Fibroblast of villous mesenchyme (primary cell): ENCODE results near the gene PRR7. TPM values are rescaled to one million over a fixed set of nuclear protein-coding genes. Genes with fewer than 3 reads are reported as not detected.

Source experiments
- DNase-seq: peaks from one replicate; pipeline ENCODE4 v3.0.0-alpha.2; 2010; ENCODE audit warnings: low read depth
- H3K4me3 ChIP-seq: 2 replicates; pipeline ENCODE4 v1.5.1; 2011; ENCODE audit warnings: low read depth, mild to moderate bottlenecking, low read length
- CTCF ChIP-seq: IDR thresholded peaks from 2 replicates; pipeline ENCODE4 v1.5.1; 2012; ENCODE audit warnings: low read depth, mild to moderate bottlenecking, low read length; ENCODE audit not compliant: insufficient read depth
- total RNA-seq: library from RNA; depleted of rRNA; stranded (reverse); fragments of >200 nt; gene quantifications from 2 replicates; pipeline ENCODE4 v1.2.3, GENCODE V29; 2012

The PRR7 gene
- total RNA-seq, 1 donor: 4.7 TPM

GRCh38 chr5:177450667-177451424 lies 4.2 kb downstream of the PRR7 start:
- no peak for TF ChIP-seq CTCF
- no peak overlapping the region for H3K4me3 ChIP-seq
- no peak for DNase-seq

DNA sequence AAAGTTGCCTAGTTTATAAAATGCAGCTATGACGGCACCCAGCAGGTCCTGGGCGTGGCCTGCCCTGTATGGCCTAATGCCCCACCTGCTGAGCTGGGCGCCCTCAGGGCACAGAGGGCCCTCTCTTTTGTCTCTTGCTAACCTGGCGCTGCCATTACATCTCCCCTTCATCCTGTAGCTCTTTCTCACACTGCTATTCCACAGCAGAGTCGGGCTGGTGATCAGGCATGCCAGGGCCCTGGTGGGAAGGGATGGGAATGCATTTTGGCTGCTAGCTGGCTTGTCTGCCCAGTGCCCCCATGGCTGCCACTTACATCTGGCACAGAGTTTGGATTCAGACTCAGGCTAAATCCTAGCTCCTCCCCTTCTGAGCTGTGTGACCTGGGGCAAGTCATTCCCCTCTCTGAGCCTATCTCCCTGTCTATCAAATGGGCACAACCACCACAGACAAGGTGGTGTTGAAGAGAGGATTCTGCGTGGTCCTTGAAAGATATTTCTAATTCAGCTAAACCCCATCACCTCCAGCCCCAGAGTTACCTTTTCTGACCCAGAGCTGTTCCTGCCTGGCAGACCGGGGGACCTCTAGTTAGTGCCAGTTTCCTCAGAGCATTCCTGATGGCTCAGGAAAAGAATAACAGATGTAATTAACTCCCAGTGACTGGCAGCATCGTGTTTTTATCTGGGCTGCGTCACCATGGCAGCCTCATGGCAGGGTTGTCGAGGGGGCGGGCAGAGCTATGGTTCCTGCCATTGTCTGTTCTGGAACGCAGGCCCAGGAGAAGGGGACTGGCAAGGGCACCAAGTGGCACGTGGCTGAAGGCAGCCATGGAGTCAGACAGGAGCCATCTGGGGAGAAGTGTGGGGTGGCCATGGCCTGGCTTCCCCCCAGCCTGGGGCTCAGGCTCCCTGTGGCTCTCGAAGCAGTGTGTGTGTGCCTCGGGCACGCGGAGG lies 6.3 kb downstream of the PRR7 start:
- no peak for DNase-seq
- no peak overlapping the region for H3K4me3 ChIP-seq
- no peak for TF ChIP-seq CTCF

DNA sequence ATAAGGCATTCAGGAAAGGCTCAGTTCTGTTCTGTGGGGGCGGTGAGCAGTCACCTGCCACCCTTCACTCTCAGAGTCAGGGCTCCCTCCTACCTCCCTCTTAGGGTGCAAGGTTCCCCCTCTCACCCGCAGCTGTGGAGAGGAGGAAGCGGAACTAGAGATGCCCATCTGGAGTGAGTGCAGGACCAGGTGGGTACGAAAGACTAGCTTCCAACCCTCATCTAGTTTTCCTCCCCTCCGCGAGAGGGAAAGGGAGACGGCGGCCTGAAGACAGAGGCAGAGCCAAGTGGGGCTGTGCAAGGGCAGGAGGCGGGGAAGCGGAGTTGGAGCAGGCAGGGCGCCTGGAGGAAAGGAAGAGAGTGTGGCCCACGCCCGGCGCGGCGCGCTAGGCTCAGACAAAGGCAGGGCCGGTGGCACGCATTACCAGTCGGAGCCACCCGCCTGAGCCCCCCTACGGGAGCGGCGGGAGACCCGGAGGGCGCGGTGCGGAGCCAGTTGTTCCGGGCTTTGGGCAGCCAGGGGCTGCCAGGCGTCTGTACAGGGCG lies 7.3 kb downstream of the PRR7 start:
- H3K4me3 ChIP-seq: peak overlapping the region; percentile 50
- peak; percentile 14 for DNase-seq
- no peak for TF ChIP-seq CTCF

DNA sequence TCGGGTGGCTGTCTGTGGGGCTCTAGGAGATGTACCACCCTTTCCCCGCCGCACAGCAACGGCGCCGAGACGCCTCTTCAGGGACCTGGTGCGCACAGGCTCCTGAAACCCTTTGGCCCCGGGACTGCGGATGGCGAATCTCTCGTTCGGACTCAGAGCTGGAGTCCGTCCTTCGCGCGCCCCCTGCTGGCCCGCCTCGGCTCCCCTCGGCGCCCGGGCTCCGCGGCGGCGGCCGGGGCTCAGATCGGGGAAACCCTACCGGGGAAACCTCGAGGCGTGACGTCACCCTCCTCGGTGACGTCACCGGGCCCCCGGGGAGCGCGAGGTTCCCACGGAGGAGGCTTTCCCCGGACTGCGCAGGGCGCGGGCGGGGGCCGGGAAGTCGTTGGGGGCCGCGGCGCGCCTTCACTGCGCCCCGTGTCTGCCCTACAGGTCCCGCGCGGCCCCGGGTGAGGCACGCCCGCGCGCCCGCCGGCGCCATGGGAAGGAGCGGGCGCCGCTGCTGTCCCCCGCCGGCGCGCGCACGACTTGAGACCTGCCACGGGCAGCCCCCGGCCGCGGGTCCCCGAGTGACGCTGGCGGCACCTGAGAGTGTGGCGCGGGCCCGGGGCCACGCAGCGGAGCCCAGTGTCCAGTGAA lies 7.9 kb downstream of the PRR7 start:
- H3K4me3 ChIP-seq: peak overlapping the region; percentile 57
- peak; percentile 88 for TF ChIP-seq CTCF
- DNase-seq: peak; percentile 89

DNA sequence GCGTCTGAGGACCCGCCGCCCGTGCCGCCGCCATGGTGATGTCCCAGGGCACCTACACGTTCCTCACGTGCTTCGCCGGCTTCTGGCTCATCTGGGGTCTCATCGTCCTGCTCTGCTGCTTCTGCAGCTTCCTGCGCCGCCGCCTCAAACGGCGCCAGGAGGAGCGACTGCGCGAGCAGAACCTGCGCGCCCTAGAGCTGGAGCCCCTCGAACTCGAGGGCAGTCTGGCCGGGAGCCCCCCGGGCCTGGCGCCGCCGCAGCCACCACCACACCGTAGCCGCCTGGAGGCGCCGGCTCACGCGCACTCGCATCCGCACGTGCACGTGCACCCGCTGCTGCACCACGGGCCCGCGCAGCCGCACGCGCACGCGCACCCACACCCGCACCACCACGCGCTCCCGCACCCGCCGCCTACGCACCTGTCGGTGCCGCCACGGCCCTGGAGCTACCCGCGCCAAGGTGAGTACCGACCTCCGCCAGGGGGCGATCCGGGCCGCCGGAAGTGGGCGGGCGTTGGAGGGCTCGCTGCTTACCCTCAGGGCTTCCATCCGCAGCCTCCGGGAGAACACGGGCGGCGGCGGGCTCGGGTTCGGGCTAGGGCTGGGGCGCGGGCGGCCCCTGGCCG lies 8.5 kb downstream of the PRR7 start:
- peak overlapping the region; percentile 57 for H3K4me3 ChIP-seq
- DNase-seq: peak; percentile 65
- TF ChIP-seq CTCF: peak; percentile 53
